DMS 273 (cell line): ENCODE data around the gene OR6C3.
"Not testable (repeated sequence)": the region's sequence is repeated elsewhere in the genome, so short reads cannot be mapped to it uniquely, and the experiment has no call there.

Source experiments
- DNase-seq: peaks from one replicate; lab custom pipeline; 2025; ENCODE audit not compliant: unreplicated experiment; lab: John Stamatoyannopoulos, UW

Gene OR6C3

GRCh38 chr12:55330446-55330845 is at the start of gene OR6C3:
Gene OR6C3 (plus strand): TSS chr12:55330746. CDS start chr12:55331701, 955 bp downstream.
- DNase-seq: no peak

- no peak for DNase-seq
These were observed 49.6 kb upstream of the OR6C3 start for GRCh38 chr12:55280991-55281390.

- DNase-seq: no peak
These were observed 40.5 kb upstream of the OR6C3 start for GRCh38 chr12:55289999-55290398.

- no peak for DNase-seq
These were observed 34.1 kb upstream of the OR6C3 start, which contains the start of gene OR6C6 for GRCh38 chr12:55296469-55296868. Gene OR6C6 (minus strand): TSS chr12:55296569. CDS start chr12:55295232, 1,337 bp downstream.

- DNase-seq: no peak
These were observed 16.5 kb upstream of the OR6C3 start, which contains the start of gene OR6C1 for GRCh38 chr12:55314043-55314442. Gene OR6C1 (plus strand): TSS chr12:55314343. CDS start chr12:55320600, 6,257 bp downstream.

GRCh38 chr12:55320201-55320600 is 10.3 kb upstream of the OR6C3 start:
- DNase-seq: no peak

GRCh38 chr12:55325801-55326200 is 4.7 kb upstream of the OR6C3 start:
- DNase-seq: not testable (repeated sequence)

GRCh38 chr12:55336002-55336401 is 5.5 kb downstream of the OR6C3 start:
- DNase-seq: no peak

GRCh38 chr12:55355338-55355737 is 24.8 kb downstream of the OR6C3 start:
- not testable (repeated sequence) for DNase-seq

- DNase-seq: no peak
These were observed 32.1 kb downstream of the OR6C3 start, which contains the start of gene OR6C75 for GRCh38 chr12:55362675-55363074. Gene OR6C75 (plus strand): TSS chr12:55362975. CDS start chr12:55365111, 2,136 bp downstream.

GRCh38 chr12:55365086-55365485 is 34.5 kb downstream of the OR6C3 start:
- DNase-seq: no peak

GRCh38 chr12:55372521-55372920 is 42.0 kb downstream of the OR6C3 start:
- no peak for DNase-seq
